H1 (cell line): ENCODE results near the gene CELA2A. TPM values are rescaled to one million over a fixed set of nuclear protein-coding genes. Genes with fewer than 3 reads are reported as not detected.
A peak's percentile ranks its signal among the peaks of the same experiment; 100 is the strongest.

ENCODE experiments used
- GABPA ChIP-seq: IDR thresholded peaks from 2 replicates; pipeline ENCODE4 v1.6.1; 2011; ENCODE audit warnings: mild to moderate bottlenecking, low read length, moderate library complexity, borderline replicate concordance; ENCODE audit not compliant: insufficient read depth
- MAFK ChIP-seq: IDR thresholded peaks from 2 replicates; pipeline ENCODE4 v1.6.1; 2012; ENCODE audit warnings: low read depth, mild to moderate bottlenecking, improper control_type of control experiment, low read length
- SP1 ChIP-seq: IDR thresholded peaks from 2 replicates; pipeline ENCODE4 v1.6.1; 2011; ENCODE audit warnings: low read depth, low read length
- USF2 ChIP-seq: IDR thresholded peaks from 2 replicates; pipeline ENCODE4 v1.6.1; 2011; ENCODE audit warnings: low read length, improper control_type of control experiment
- polyA plus RNA-seq, 7 experiments: library from polyadenylated mRNA; depleted of rRNA in 3 of 7; stranded (reverse) in 5 of 7; unstranded in 2 of 7; fragments of >200 nt in 5 of 7; fragments of 200-250 nt in 2 of 7; gene quantifications; 1 replicate in 5 of 7; 2 replicates in 1 of 7; 4 replicates in 1 of 7; pipeline versions ENCODE4 v1.2.1 to v1.2.3, GENCODE V29; 2011 to 2013; ENCODE audit warnings: missing spikeins in 2 of 7, mixed read lengths in 2 of 7
- total RNA-seq: library from RNA; stranded (reverse); fragmentation: NEBNext Ultra II Directional; extraction: Animal tissue kit (Norgen Biotek cat#: 25700); gene quantifications from 2 replicates; pipeline ENCODE4 v1.2.1, GENCODE V29; 2021
- TF ChIP-seq, protein P1 (sequence below): fragments of 300-600 bp; sonication (generic); IDR thresholded peaks from 2 replicates; pipeline ENCODE4 v1.7.1; 2012; ENCODE audit warnings: low read length, moderate library complexity, mild to moderate bottlenecking, inconsistent platforms; ENCODE audit not compliant: insufficient replicate concordance

Gene CELA2A
- total and polyA plus RNA-seq, 2 of the 8 experiments (the other 6 are each of a cell fraction or from before 2014, with no cell fraction given): not detected

- TF ChIP-seq, protein P1, sequence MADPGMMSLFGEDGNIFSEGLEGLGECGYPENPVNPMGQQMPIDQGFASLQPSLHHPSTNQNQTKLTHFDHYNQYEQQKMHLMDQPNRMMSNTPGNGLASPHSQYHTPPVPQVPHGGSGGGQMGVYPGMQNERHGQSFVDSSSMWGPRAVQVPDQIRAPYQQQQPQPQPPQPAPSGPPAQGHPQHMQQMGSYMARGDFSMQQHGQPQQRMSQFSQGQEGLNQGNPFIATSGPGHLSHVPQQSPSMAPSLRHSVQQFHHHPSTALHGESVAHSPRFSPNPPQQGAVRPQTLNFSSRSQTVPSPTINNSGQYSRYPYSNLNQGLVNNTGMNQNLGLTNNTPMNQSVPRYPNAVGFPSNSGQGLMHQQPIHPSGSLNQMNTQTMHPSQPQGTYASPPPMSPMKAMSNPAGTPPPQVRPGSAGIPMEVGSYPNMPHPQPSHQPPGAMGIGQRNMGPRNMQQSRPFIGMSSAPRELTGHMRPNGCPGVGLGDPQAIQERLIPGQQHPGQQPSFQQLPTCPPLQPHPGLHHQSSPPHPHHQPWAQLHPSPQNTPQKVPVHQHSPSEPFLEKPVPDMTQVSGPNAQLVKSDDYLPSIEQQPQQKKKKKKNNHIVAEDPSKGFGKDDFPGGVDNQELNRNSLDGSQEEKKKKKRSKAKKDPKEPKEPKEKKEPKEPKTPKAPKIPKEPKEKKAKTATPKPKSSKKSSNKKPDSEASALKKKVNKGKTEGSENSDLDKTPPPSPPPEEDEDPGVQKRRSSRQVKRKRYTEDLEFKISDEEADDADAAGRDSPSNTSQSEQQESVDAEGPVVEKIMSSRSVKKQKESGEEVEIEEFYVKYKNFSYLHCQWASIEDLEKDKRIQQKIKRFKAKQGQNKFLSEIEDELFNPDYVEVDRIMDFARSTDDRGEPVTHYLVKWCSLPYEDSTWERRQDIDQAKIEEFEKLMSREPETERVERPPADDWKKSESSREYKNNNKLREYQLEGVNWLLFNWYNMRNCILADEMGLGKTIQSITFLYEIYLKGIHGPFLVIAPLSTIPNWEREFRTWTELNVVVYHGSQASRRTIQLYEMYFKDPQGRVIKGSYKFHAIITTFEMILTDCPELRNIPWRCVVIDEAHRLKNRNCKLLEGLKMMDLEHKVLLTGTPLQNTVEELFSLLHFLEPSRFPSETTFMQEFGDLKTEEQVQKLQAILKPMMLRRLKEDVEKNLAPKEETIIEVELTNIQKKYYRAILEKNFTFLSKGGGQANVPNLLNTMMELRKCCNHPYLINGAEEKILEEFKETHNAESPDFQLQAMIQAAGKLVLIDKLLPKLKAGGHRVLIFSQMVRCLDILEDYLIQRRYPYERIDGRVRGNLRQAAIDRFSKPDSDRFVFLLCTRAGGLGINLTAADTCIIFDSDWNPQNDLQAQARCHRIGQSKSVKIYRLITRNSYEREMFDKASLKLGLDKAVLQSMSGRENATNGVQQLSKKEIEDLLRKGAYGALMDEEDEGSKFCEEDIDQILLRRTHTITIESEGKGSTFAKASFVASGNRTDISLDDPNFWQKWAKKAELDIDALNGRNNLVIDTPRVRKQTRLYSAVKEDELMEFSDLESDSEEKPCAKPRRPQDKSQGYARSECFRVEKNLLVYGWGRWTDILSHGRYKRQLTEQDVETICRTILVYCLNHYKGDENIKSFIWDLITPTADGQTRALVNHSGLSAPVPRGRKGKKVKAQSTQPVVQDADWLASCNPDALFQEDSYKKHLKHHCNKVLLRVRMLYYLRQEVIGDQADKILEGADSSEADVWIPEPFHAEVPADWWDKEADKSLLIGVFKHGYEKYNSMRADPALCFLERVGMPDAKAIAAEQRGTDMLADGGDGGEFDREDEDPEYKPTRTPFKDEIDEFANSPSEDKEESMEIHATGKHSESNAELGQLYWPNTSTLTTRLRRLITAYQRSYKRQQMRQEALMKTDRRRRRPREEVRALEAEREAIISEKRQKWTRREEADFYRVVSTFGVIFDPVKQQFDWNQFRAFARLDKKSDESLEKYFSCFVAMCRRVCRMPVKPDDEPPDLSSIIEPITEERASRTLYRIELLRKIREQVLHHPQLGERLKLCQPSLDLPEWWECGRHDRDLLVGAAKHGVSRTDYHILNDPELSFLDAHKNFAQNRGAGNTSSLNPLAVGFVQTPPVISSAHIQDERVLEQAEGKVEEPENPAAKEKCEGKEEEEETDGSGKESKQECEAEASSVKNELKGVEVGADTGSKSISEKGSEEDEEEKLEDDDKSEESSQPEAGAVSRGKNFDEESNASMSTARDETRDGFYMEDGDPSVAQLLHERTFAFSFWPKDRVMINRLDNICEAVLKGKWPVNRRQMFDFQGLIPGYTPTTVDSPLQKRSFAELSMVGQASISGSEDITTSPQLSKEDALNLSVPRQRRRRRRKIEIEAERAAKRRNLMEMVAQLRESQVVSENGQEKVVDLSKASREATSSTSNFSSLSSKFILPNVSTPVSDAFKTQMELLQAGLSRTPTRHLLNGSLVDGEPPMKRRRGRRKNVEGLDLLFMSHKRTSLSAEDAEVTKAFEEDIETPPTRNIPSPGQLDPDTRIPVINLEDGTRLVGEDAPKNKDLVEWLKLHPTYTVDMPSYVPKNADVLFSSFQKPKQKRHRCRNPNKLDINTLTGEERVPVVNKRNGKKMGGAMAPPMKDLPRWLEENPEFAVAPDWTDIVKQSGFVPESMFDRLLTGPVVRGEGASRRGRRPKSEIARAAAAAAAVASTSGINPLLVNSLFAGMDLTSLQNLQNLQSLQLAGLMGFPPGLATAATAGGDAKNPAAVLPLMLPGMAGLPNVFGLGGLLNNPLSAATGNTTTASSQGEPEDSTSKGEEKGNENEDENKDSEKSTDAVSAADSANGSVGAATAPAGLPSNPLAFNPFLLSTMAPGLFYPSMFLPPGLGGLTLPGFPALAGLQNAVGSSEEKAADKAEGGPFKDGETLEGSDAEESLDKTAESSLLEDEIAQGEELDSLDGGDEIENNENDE: no peak
- TF ChIP-seq MAFK: no peak
- TF ChIP-seq GABPA: no peak
- TF ChIP-seq SP1: 0 out of 2 replicates have a peak, but pooled peaks have one; percentile 29
- TF ChIP-seq USF2: peak; percentile 73
Measured at GRCh38 chr1:15472587-15472986, 16.1 kb downstream of the CELA2A start (continued).
